ENCODE data around the gene HSDL2.

HSDL2 gene

GRCh38 chr9:112520656-112521055, 140.7 kb downstream of the HSDL2 start:
- H3K27ac ChIP-seq = no peak overlapping the region
- POLR2A ChIA-PET (ENCODE audit: low non-redundant PET) = interaction anchor here (0.5 kb wide), 1 partner anchor 75 kb away, joined by 3 read pairs; no protein-coding TSS in a partner anchor
- no peak for TF ChIP-seq CTCF (conservative IDR thresholded peaks at IDR 0.05; ENCODE audit: low read depth)
- no peak for DNase-seq (ENCODE audit: low spot score)
- CTCF ChIA-PET = no interaction called here

All from RWPE1 (cell line).